22Rv1 (cell line): Measurements from ENCODE around the gene ECE1.

Experiments used
- ZFX ChIP-seq: fragments of 450-650 bp; IDR thresholded peaks from 2 replicates; pipeline ENCODE4 v1.6.1; 2017; ENCODE audit warnings: antibody characterized with exemption, borderline replicate concordance
- TF ChIP-seq, protein P1 (sequence below): fragments of 450-650 bp; IDR thresholded peaks from 2 replicates; pipeline ENCODE4 v1.5.1; 2017; ENCODE audit warnings: mild to moderate bottlenecking

DNA sequence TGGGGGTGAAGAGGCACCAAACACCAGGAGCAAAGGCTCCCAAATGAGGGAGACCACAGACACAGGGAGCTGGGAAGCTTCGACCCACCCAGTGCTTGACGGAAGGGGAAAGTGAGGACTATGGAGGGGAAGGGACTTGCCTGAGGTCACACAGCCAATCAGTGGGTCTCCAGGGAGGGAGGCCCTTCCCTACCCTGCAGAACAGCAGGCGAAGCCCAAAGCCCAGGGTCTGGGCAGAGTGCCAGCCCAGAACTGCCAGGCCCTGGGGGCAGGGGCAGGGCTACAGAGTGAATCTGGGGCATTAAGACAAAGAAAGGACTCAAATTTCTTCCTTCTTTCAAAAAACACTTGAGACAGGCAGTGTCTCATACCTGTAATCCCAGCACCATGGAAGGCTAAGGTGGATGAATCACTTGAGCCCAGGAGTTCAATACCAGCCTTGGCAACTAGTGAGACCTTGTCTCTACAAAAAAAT lies 45.5 kb upstream of the ECE1 start:
- TF ChIP-seq, protein P1, sequence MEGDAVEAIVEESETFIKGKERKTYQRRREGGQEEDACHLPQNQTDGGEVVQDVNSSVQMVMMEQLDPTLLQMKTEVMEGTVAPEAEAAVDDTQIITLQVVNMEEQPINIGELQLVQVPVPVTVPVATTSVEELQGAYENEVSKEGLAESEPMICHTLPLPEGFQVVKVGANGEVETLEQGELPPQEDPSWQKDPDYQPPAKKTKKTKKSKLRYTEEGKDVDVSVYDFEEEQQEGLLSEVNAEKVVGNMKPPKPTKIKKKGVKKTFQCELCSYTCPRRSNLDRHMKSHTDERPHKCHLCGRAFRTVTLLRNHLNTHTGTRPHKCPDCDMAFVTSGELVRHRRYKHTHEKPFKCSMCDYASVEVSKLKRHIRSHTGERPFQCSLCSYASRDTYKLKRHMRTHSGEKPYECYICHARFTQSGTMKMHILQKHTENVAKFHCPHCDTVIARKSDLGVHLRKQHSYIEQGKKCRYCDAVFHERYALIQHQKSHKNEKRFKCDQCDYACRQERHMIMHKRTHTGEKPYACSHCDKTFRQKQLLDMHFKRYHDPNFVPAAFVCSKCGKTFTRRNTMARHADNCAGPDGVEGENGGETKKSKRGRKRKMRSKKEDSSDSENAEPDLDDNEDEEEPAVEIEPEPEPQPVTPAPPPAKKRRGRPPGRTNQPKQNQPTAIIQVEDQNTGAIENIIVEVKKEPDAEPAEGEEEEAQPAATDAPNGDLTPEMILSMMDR: no peak
- TF ChIP-seq ZFX: no peak
